ENCODE measurements around the gene MUC5B.

GRCh38 chr11:1297576-1298473 is 75.0 kb downstream of the MUC5B start:
- TF ChIP-seq CTCF (IDR thresholded peaks at IDR 0.05) (no peak), POLR2AphosphoS5 (IDR thresholded peaks at IDR 0.05; ENCODE audit: insufficient read depth in 1 of 2, low read depth in 1 of 2) (no peak)

All from vagina (tissue), 2 donors.